Measurements from ENCODE around the gene SNPH.

SNPH gene

DNA sequence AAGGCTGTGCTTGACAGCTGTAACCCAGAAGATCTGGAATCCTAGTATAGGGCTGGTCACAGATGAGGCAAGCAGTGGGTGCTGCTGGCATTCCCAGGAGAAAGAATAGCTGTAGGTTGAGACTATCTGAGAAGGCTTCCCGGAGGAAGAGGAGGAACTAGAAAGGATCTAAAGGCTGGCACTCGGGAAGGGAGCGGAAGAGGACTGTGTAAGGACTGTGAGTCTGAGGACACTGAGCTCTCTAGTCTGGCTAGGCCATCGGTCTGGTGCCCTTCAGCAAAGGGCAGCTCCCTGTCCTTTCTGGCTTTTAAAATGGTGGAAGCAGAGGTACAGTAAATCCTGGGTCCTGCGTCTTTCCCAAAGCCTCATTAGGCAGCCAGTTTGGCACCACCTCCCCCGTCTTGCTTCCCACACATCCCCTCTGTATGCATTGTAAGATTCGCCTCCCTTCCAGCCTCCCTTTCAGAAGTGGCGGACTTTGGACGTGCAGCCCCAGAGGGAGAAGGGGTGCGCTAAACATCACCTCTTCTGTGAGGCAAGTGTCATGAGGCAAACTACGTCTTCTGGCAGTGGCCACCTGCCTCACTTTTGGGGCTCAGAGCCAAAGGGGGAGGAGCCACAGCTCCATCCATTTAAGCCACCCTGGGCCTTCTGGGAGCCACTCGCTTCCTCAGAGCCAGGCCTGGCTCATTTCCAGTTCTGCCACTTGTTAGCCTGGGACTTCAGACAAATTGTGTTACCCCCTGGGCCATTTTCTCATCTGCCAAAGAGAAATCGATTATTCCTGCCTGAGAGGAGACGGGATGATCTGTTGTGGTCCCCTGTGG lies 8.6 kb downstream of the SNPH start (continued):
- 0 out of 2 replicates have a peak, but pooled peaks have one; percentile 8 for TF ChIP-seq PRDM10 (tag by site-specific recombination; IDR thresholded peaks at IDR 0.05)

GRCh38 chr20:1275919-1276318 lies 9.8 kb downstream of the SNPH start:
- Histone ChIP-seq H3K27ac (ENCODE audit: extremely low read depth, low read depth, low read length) (no peak overlapping the region), H3K4me3 (ENCODE audit: low read depth, low read length) (no peak overlapping the region), H3K36me3 (ENCODE audit: control insufficient read depth in 2 of 2, insufficient read depth in 1 of 2, low read length in 2 of 2) (peaks cover 0 to 8% of the 10 kb centered on the region in 2 experiments; a peak in 1 of 3 replicates), H3K4me1 (ENCODE audit: control insufficient read depth, insufficient read depth, low read length) (no peaks in the 10 kb centered on the region), H3K9me3 (ENCODE audit: control insufficient read depth, insufficient read depth, low read depth, low read length) (no peaks in the 10 kb centered on the region)
- no peak for TF ChIP-seq REST (tag by site-specific recombination; IDR thresholded peaks at IDR 0.05)
- TF ChIP-seq ZNF660 (tag by site-specific recombination; IDR thresholded peaks at IDR 0.05) = no peak
- TF ChIP-seq ZNF624 (tag by site-specific recombination; IDR thresholded peaks at IDR 0.05) = no peak
- ChIA-PET CTCF (no interaction called here), POLR2A (interaction anchor here (1.6 kb wide), 1 partner anchor 9 kb away, joined by 6 read pairs; no protein-coding TSS in a partner anchor)

GRCh38 chr20:1277529-1278322 lies 11.6 kb downstream of the SNPH start:
- POLR2A ChIA-PET = no interaction called here
- no peaks in the 10 kb centered on the region for H3K9me3 ChIP-seq (ENCODE audit: control insufficient read depth, insufficient read depth, low read depth, low read length)
- peaks cover 0 to 11% of the 10 kb centered on the region in 2 experiments; a peak in 1 of 3 replicates for H3K36me3 ChIP-seq (ENCODE audit: control insufficient read depth in 2 of 2, insufficient read depth in 1 of 2, low read length in 2 of 2)
- no peak overlapping the region for H3K4me3 ChIP-seq (ENCODE audit: low read depth, low read length)
- CTCF ChIA-PET = interaction anchor here (1.0 kb wide), 1 partner anchor 159 kb away, joined by 3 read pairs; no protein-coding TSS in a partner anchor
- no peak overlapping the region for H3K27ac ChIP-seq (ENCODE audit: extremely low read depth, low read depth, low read length)
- H3K4me1 ChIP-seq (ENCODE audit: control insufficient read depth, insufficient read depth, low read length) = no peaks in the 10 kb centered on the region
- TF ChIP-seq ZNF548 (tag by site-specific recombination; IDR thresholded peaks at IDR 0.05) (no peak), TRIM28 (IDR thresholded peaks at IDR 0.05; ENCODE audit: borderline replicate concordance, low read length) (no peak), ZNF394 (tag by site-specific recombination; IDR thresholded peaks at IDR 0.05; ENCODE audit: borderline replicate concordance) (no peak), PRDM2 (tag by site-specific recombination; IDR thresholded peaks at IDR 0.05; ENCODE audit: borderline replicate concordance) (no peak), ZNF747 (tag by site-specific recombination; IDR thresholded peaks at IDR 0.05) (no peak), OSR2 (tag by site-specific recombination; IDR thresholded peaks at IDR 0.05) (no peak), TSHZ1 (tag by site-specific recombination; IDR thresholded peaks at IDR 0.05; ENCODE audit: borderline replicate concordance) (no peak), ZNF140 (tag by site-specific recombination; IDR thresholded peaks at IDR 0.05) (no peak)
